Muscle of arm (tissue), 12 donors: ENCODE measurements around the gene MAN1C1. TPM values are rescaled to one million over a fixed set of nuclear protein-coding genes. Genes with fewer than 3 reads are reported as not detected.

Experiments used
- DNase-seq: peaks from one replicate; pipeline ENCODE4 v3.0.0-alpha.2; 2013
- polyA plus RNA-seq, 12 donors: library from polyadenylated mRNA; unstranded; fragments of 120-200 nt; gene quantifications; one replicate each; pipeline ENCODE4 v1.2.1, GENCODE V29; 2013; ENCODE audit not compliant: insufficient read length in 12 of 12

MAN1C1 gene
- polyA plus RNA-seq, 12 donors: 9.3 to 16.2 (median 11.6) TPM; not detected in 1

GRCh38 chr1:25795946-25796810, 179.6 kb downstream of the MAN1C1 start:
- no peak for DNase-seq

- peak; percentile 76 for DNase-seq
These were observed 180.3 kb downstream of the MAN1C1 start for GRCh38 chr1:25796811-25797458.

- no peak for DNase-seq
These were observed 181.3 kb downstream of the MAN1C1 start for GRCh38 chr1:25797939-25798338.

GRCh38 chr1:25798666-25799351, 182.2 kb downstream of the MAN1C1 start:
- DNase-seq: no peak

- DNase-seq: peak; percentile 69
These were observed 182.9 kb downstream of the MAN1C1 start for GRCh38 chr1:25799352-25799934.

DNA sequence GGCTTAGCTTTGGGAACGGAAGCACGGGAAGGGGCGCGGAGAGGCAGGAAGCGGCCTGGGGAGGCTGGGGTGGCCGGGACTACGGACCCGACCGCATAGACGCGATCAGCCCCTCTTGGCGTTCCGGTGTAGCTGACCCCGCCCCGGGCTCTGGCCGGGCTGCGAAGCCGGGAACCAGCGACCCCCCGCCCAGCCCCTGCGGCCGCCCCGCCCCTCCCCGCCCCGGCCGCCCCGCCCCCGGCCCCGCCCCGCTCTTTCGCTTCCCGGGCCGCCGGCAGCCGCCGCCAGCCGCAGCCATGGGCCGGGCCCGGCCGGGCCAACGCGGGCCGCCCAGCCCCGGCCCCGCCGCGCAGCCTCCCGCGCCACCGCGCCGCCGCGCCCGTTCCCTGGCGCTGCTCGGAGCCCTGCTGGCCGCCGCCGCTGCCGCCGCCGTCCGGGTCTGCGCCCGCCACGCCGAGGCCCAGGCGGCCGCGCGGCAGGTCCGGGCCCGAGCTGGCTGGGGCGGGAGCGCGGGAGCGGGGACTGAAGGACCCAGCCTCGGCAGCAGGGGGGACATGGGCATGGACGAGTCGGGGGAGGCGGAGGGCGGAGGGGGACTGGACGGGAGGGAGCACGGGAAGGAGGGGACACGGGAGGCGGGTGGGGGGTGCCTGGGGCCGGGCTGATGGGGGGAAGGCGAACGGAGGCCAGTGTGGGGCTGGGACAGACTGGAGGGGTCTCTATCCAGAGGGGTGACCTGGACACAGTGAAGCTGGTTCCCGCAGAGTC, 183.5 kb downstream of the MAN1C1 start, which contains the start of gene SELENON:
Gene SELENON, plus strand, starts transcription at position 259 of the 768 bp plus-strand sequence. Its CDS starts 38 bp downstream, at position 297.
- peak; percentile 38 for DNase-seq

DNA sequence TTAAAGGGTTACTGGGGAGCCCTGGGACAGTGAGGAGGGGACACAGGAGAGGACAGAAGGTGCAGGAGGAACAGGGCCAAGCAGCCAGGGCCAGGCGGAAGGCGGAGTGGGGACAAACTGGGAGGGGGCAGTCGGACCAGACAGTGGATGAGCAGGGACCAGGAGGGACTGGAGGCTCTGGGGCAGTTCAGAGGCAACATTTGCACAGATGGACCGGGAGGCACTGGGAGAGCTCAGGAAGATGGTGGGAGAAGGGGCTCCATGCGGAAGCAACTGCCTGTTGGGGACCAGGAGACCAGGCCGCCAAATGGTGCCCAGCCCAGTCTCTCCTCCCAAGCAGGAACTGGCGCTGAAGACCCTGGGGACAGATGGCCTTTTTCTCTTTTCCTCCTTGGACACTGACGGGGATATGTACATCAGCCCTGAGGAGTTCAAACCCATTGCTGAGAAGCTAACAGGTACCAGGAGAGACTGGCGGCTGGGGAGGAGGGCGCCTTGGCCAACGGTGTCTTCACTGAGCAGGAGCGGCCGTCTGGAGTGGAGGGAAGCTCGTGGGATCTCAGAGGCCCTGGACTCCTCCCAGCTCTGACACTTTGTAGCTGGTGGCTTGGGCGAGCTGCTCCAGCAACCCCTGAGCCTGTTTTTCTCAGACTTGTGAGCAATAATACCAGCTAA, 184.2 kb downstream of the MAN1C1 start:
- DNase-seq: no peak

GRCh38 chr1:25802915-25803314, 186.3 kb downstream of the MAN1C1 start:
- DNase-seq: no peak

- no peak for DNase-seq
These were observed 186.8 kb downstream of the MAN1C1 start for GRCh38 chr1:25803368-25803767.

GRCh38 chr1:25804244-25804963, 187.8 kb downstream of the MAN1C1 start:
- no peak for DNase-seq

DNA sequence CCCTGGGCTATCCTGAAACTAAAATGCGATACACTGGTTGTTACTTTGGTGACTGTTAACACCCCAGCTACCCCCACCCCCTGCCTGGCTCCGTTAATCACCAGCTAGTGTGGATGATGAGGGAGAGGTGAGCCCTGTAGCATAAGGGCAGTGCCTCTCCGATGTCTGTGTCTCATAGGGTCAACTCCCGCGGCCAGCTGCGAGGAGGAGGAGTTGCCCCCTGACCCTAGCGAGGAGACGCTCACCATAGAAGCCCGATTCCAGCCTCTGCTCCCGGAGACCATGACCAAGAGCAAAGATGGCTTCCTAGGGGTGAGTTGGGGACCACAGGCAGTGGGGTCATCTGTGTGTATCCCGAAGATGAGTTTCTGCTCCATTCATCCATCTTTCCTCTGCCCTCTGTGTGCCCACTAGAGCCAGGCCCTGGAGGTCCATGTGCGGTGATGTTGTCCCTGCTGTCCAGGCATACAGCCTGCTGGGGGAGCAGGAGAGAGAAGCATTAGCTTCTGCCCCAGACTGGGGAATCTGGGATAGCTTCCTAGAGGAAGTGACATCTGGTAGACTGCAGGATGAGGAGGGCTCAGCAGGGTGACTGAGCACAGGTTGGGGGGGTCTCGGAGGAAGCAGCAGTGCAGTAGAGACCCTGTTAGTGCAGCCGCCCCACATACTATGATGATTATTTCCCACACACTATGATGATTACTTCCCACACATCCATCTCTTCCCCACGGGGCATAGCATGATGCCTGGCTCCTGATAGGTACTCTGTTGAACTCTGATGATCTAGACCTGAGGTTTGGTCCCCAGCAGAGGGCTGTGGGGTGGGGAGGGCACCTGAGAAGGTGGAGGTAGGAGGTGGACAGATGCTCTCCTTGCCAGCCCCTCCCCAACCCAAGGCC, 188.6 kb downstream of the MAN1C1 start:
- DNase-seq: no peak

GRCh38 chr1:25805863-25806225, 189.3 kb downstream of the MAN1C1 start:
- DNase-seq: no peak

GRCh38 chr1:25806418-25806817, 189.8 kb downstream of the MAN1C1 start:
- DNase-seq: no peak

DNA sequence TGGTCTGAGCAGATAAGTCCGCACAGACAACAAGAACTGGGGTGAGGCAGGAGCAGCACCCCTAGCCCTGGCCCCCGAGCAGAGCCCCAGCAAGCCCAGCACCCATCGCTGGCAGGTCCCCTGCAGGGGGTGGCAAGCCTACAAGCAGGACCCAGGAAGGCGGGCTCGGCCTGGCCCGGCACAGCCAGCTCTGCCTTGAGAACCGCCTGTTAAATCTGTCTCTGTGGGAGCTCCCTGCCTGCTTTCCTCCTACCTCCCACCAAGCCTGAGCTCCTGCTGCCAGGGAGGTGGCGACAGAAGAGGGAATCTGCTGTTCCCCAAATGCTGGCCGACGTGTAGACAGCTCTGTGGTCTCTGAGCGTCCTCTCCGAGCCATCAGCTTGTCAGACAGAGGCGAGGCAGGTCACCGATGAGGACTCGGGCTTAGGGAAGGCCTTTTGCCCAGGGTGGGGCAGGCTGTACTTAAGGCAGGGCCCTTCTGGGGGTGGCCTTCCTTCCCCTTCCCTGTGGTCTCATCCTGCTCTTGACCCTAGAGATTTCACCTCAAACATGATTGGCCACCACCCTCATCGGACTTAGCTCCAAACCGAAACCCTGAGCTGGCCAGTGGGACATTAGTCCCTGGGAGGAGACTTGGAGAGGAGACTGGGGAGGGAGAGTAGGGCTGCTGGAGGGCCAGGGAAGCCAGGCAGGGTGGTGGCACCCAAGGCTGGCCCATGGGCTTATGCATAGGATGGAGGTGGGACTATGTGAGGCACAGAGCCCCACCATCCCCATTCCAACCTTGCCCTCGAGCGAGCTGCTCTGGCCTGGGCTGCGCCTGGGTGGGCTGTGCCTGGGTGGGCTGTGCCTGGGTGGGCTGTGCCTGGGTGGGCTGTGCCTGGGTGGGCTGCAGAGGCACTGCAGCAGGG, 191.1 kb downstream of the MAN1C1 start:
- no peak for DNase-seq

GRCh38 chr1:25808481-25809244, 192.1 kb downstream of the MAN1C1 start:
- no peak for DNase-seq

- no peak for DNase-seq
These were observed 192.8 kb downstream of the MAN1C1 start for GRCh38 chr1:25809283-25809926.

- DNase-seq: no peak
These were observed 193.3 kb downstream of the MAN1C1 start for GRCh38 chr1:25809929-25810328.
